Astrocyte (in vitro differentiated cells and primary cell): Measurements from ENCODE around the gene ADARB2. TPM values are rescaled to one million over a fixed set of nuclear protein-coding genes. Genes with fewer than 3 reads are reported as not detected.

Experiments used
- DNase-seq: peaks from one replicate; pipeline ENCODE4 v3.0.0-alpha.2; 2010; ENCODE audit warnings: low read depth
- FAIRE-seq: peaks from 2 replicates; lab custom pipeline; 2011; peaks lifted over from hg19 to GRCh38; lab: Jason Lieb, UNC
- H2AFZ ChIP-seq: 2 replicates; pipeline ENCODE4 v1.6.0; 2012; ENCODE audit warnings: low read depth, low read length, inconsistent platforms
- H3K27ac ChIP-seq: 2 replicates; pipeline ENCODE4 v1.5.1; 2011; ENCODE audit warnings: low read depth, low read length, inconsistent platforms
- H3K27me3 ChIP-seq: 2 replicates; pipeline ENCODE4 v1.6.0; 2011; ENCODE audit warnings: low read length, inconsistent platforms; ENCODE audit not compliant: insufficient read depth
- H3K36me3 ChIP-seq: 2 replicates; pipeline ENCODE4 v1.5.1; 2011; ENCODE audit warnings: low read length, inconsistent platforms; ENCODE audit not compliant: insufficient read depth
- H3K4me1 ChIP-seq: 2 replicates; pipeline ENCODE4 v1.5.1; 2011; ENCODE audit warnings: low read length, inconsistent platforms; ENCODE audit not compliant: insufficient read depth
- H3K4me2 ChIP-seq: 2 replicates; pipeline ENCODE4 v1.6.0; 2012; ENCODE audit warnings: low read length, inconsistent platforms
- H3K4me3 ChIP-seq: 2 replicates; pipeline ENCODE4 v1.5.1; 2011; ENCODE audit warnings: low read depth, mild to moderate bottlenecking, low read length, inconsistent platforms; ENCODE audit not compliant: insufficient read depth
- H3K79me2 ChIP-seq: 2 replicates; pipeline ENCODE4 v1.6.0; 2012; ENCODE audit warnings: mild to moderate bottlenecking, low read length, inconsistent platforms; ENCODE audit not compliant: insufficient read depth
- H3K9ac ChIP-seq: 2 replicates; pipeline ENCODE4 v1.6.0; 2012; ENCODE audit warnings: mild to moderate bottlenecking, low read length, inconsistent platforms
- H3K9me3 ChIP-seq: 2 replicates; pipeline ENCODE4 v1.5.1; 2012; ENCODE audit warnings: low read depth, mild to moderate bottlenecking, low read length, inconsistent platforms; ENCODE audit not compliant: insufficient read depth
- H4K20me1 ChIP-seq: 2 replicates; pipeline ENCODE4 v1.6.0; 2012; ENCODE audit warnings: low read length, inconsistent platforms; ENCODE audit not compliant: insufficient read depth
- H3K27ac Mint-ChIP-seq: one replicate; pipeline ENCODE4 v1.8.0; 2021; ENCODE audit warnings: mild to moderate bottlenecking, mixed read lengths; ENCODE audit not compliant: unreplicated experiment
- H3K27me3 Mint-ChIP-seq: one replicate; pipeline ENCODE4 v1.8.0; 2021; ENCODE audit warnings: low read depth, mixed read lengths; ENCODE audit not compliant: unreplicated experiment
- H3K36me3 Mint-ChIP-seq: one replicate; pipeline ENCODE4 v1.8.0; 2021; ENCODE audit warnings: low read depth, mixed read lengths; ENCODE audit not compliant: unreplicated experiment
- H3K4me1 Mint-ChIP-seq: one replicate; pipeline ENCODE4 v1.8.0; 2021; ENCODE audit warnings: low read depth, mixed read lengths; ENCODE audit not compliant: unreplicated experiment
- H3K4me3 Mint-ChIP-seq: one replicate; pipeline ENCODE4 v1.8.0; 2021; ENCODE audit warnings: mild to moderate bottlenecking, moderate library complexity, mixed read lengths; ENCODE audit not compliant: unreplicated experiment
- H3K9me3 Mint-ChIP-seq: one replicate; pipeline ENCODE4 v1.8.0; 2021; ENCODE audit warnings: mild to moderate bottlenecking, mixed read lengths; ENCODE audit not compliant: unreplicated experiment
- EZH2 ChIP-seq: IDR thresholded peaks from 2 replicates; pipeline ENCODE4 v1.6.1; 2012; ENCODE audit warnings: mild to moderate bottlenecking, low read length, inconsistent platforms; ENCODE audit not compliant: insufficient read depth
- total RNA-seq: library from RNA; stranded (reverse); gene quantifications from 2 replicates; pipeline ENCODE4 v1.2.1, GENCODE V29; 2021
- TF ChIP-seq, protein P1 (sequence below): IDR thresholded peaks from 2 replicates; pipeline ENCODE4 v1.5.1; 2011; ENCODE audit warnings: low read depth, mild to moderate bottlenecking, inconsistent platforms, low read length, moderate library complexity; ENCODE audit not compliant: insufficient read depth

ADARB2 gene
- total RNA-seq, 1 donor from 2014 or later = 0.18 TPM

DNA sequence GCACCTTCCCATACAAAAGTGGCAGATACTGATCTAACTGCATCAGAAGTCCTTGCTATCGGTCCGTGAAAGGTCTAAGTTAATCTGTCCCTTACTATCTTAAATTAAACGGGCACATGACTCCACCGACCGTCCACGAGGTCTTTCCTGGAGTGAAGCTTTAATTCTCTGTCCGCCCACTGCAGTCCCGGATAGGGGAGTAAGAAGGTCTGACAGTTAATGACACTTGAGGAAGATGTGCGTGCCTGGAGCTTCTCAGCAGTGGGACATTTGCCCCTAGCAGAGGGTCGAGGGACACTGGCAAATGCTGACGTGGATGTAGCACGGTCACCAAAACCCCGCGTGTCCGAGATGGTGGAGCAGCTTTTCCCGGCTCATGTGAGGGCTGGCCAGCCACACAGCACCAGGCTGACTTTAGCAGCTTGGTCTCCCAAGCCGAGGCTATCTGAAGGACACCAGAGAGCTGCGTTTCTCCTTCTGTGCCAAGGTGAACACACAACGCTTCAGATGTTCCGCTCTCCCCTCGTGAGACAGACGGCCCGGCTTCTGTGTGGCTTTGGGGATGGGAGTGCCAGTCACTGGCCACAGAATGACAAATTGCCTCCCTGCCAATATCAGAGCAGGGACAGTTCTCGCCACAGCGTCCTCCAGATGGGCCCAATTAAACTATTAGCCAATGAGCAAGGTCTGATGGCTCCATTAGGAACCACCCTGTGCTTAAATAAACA, 86.6 kb downstream of the ADARB2 start:
- no peak overlapping the region for H3K4me2 ChIP-seq
- no peak overlapping the region for H3K4me3 ChIP-seq
- H3K27me3 ChIP-seq = no peaks in the 10 kb centered on the region
- H4K20me1 ChIP-seq = no peaks in the 10 kb centered on the region
- H3K36me3 ChIP-seq = no peaks in the 10 kb centered on the region
- DNase-seq = no peak
- no peak for FAIRE-seq
- H3K27ac Mint-ChIP-seq = no peak overlapping the region
- H3K27me3 Mint-ChIP-seq = peaks cover 48% of the 10 kb centered on the region
- no peak overlapping the region for H3K4me3 Mint-ChIP-seq
- H3K9ac ChIP-seq = no peak overlapping the region
- H2AFZ ChIP-seq = no peak overlapping the region
- no peak for TF ChIP-seq EZH2
- TF ChIP-seq, protein P1, sequence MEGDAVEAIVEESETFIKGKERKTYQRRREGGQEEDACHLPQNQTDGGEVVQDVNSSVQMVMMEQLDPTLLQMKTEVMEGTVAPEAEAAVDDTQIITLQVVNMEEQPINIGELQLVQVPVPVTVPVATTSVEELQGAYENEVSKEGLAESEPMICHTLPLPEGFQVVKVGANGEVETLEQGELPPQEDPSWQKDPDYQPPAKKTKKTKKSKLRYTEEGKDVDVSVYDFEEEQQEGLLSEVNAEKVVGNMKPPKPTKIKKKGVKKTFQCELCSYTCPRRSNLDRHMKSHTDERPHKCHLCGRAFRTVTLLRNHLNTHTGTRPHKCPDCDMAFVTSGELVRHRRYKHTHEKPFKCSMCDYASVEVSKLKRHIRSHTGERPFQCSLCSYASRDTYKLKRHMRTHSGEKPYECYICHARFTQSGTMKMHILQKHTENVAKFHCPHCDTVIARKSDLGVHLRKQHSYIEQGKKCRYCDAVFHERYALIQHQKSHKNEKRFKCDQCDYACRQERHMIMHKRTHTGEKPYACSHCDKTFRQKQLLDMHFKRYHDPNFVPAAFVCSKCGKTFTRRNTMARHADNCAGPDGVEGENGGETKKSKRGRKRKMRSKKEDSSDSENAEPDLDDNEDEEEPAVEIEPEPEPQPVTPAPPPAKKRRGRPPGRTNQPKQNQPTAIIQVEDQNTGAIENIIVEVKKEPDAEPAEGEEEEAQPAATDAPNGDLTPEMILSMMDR = no peak
- peaks cover 18% of the 10 kb centered on the region for H3K9me3 ChIP-seq
- no peaks in the 10 kb centered on the region for H3K36me3 Mint-ChIP-seq
- H3K79me2 ChIP-seq = no peaks in the 10 kb centered on the region
- H3K9me3 Mint-ChIP-seq = peaks cover 2% of the 10 kb centered on the region
- H3K4me1 Mint-ChIP-seq = no peaks in the 10 kb centered on the region
- no peak overlapping the region for H3K27ac ChIP-seq
- no peaks in the 10 kb centered on the region for H3K4me1 ChIP-seq

DNA sequence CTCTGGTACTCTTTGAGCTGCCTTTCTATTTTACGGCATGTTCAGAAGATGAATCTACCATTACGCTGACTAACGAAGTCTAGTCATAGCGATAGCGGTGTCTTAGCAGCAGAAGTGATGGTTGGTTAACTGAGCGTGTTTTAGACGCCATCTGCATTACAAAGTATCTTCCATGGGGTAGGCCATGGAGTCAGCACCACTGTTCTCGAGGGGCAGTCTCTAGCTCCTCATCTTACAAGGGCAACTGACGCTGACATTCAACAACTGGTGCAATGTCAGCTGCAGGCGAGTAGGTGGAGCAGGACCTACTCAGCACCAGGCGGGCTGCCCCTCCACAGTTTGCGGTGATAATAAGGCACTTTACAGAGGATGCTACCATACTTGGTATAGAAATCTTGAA, 88.7 kb downstream of the ADARB2 start:
- H3K36me3 ChIP-seq = no peaks in the 10 kb centered on the region
- TF ChIP-seq EZH2 = no peak
- TF ChIP-seq, protein P1 = no peak
- Mint-ChIP-seq H3K27me3 (peaks cover 59% of the 10 kb centered on the region), H3K4me3 (no peak overlapping the region), H3K36me3 (no peaks in the 10 kb centered on the region), H3K4me1 (no peaks in the 10 kb centered on the region), H3K27ac (no peak overlapping the region), H3K9me3 (peaks cover 2% of the 10 kb centered on the region)
- H3K4me3 ChIP-seq = no peak overlapping the region
- H3K79me2 ChIP-seq = no peaks in the 10 kb centered on the region
- no peak overlapping the region for H3K27ac ChIP-seq
- FAIRE-seq = no peak
- H3K4me1 ChIP-seq = no peaks in the 10 kb centered on the region
- no peaks in the 10 kb centered on the region for H4K20me1 ChIP-seq
- H3K9ac ChIP-seq = no peak overlapping the region
- no peak for DNase-seq
- no peak overlapping the region for H2AFZ ChIP-seq
- peaks cover 23% of the 10 kb centered on the region for H3K9me3 ChIP-seq
- no peaks in the 10 kb centered on the region for H3K27me3 ChIP-seq
- no peak overlapping the region for H3K4me2 ChIP-seq

DNA sequence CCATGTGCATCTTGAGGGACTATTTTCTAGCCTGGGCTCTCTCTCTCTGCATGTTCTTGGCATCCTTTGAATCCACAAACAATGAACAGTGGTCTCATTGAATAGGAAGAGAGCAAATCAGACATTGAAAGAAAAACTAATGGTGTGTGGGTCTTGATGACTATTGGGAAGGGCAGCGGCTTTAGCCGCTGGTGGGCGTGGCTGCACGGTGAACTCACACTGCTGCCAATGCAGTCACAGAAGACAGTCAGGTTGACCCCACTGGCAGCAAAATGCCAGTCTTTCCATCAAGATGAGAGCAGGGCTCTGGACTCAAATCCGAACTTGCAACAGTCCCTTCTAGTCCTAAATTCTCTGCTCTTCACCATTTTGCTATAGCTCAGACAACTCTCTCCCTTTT, 91.0 kb downstream of the ADARB2 start:
- FAIRE-seq (no peak), DNase-seq (no peak)
- H3K36me3 Mint-ChIP-seq = no peaks in the 10 kb centered on the region
- no peaks in the 10 kb centered on the region for H3K27me3 ChIP-seq
- no peak overlapping the region for H3K4me3 Mint-ChIP-seq
- no peaks in the 10 kb centered on the region for H4K20me1 ChIP-seq
- no peaks in the 10 kb centered on the region for H3K4me1 Mint-ChIP-seq
- H3K27ac Mint-ChIP-seq = no peak overlapping the region
- TF ChIP-seq, protein P1 = no peak
- TF ChIP-seq EZH2 = no peak
- peaks cover 48% of the 10 kb centered on the region for H3K27me3 Mint-ChIP-seq
- H3K36me3 ChIP-seq = no peaks in the 10 kb centered on the region
- H3K4me1 ChIP-seq = no peaks in the 10 kb centered on the region
- peaks cover 4% of the 10 kb centered on the region for H3K9me3 Mint-ChIP-seq
- H3K4me2 ChIP-seq = no peak overlapping the region
- H3K4me3 ChIP-seq = no peak overlapping the region
- no peaks in the 10 kb centered on the region for H3K79me2 ChIP-seq
- peaks cover 23% of the 10 kb centered on the region for H3K9me3 ChIP-seq
- H3K27ac ChIP-seq = no peak overlapping the region
- no peak overlapping the region for H3K9ac ChIP-seq
- H2AFZ ChIP-seq = no peak overlapping the region
